Effector memory CD8-positive, alpha-beta T cell (primary cell): Measurements from ENCODE around the gene MINDY1.

ENCODE experiments used
- ATAC-seq: fragments of 150-1000 bp; cut with Tn5 transposase; replicated peaks from 2 replicates; pipeline ENCODE4 v1.10.0; 2021; ENCODE audit warnings: mild to moderate bottlenecking, moderate library complexity
- DNase-seq, 3 experiments: peaks; one replicate each; pipeline ENCODE4 v3.0.0; 2021
- H3K27ac Mint-ChIP-seq, 2 donors: one replicate each; pipeline ENCODE4 v1.8.0; 2022; ENCODE audit warnings: mild to moderate bottlenecking in 2 of 2, mixed read lengths in 2 of 2, moderate library complexity in 2 of 2
- H3K27me3 Mint-ChIP-seq, 2 donors: one replicate each; pipeline ENCODE4 v1.8.0; 2022; ENCODE audit warnings: mixed read lengths in 2 of 2
- H3K36me3 Mint-ChIP-seq: one replicate; pipeline ENCODE4 v1.8.0; 2022; ENCODE audit warnings: mild to moderate bottlenecking, moderate library complexity, mixed read lengths; ENCODE audit not compliant: insufficient read depth
- H3K4me1 Mint-ChIP-seq, 2 donors: one replicate each; pipeline ENCODE4 v1.8.0; 2022; ENCODE audit warnings: low read depth in 2 of 2, mixed read lengths in 2 of 2
- H3K4me3 Mint-ChIP-seq, 2 donors: one replicate each; pipeline ENCODE4 v1.8.0; 2022; ENCODE audit warnings: mild to moderate bottlenecking in 2 of 2, mixed read lengths in 2 of 2, moderate library complexity in 2 of 2
- H3K9me3 Mint-ChIP-seq, 2 donors: one replicate each; pipeline ENCODE4 v1.8.0; 2022; ENCODE audit warnings: mixed read lengths in 2 of 2

The MINDY1 gene

DNA sequence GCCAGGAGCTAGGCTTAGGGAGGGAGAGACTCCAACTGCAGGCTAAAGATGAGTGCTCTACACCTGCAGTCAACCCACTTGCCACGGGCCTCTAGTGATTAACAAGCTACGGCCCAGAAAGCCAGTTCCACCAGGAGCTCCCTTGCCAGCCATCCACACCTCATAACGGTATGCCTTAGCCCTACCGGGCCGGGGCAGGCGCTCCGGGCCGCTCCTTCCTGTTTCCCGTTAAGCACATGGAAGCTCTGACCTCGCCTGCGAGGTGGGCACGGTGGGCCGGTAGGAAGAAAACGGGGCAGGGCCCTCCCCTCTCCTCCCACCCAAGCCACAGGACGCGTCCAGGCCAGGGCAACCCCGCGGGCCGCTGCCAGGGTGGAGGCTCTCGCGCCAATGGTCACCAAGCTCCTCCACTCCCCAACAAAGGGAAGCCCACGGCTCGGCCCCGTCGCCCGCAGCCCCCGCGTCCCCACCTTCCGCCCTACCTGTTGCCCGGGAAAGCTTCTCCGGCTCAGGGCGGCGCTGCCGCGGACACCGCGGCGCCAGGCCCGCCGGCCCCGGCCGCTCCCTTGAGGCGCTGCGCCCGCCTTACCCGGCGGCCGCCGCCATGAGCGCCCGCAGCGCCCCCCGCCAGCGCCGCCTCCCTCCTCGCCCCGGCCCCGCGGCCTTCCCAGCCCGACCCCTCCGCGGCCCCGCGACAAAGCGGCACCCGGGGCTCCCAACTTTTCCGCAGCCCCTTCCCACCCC is 32.7 kb downstream of the MINDY1 start:
- peak; percentile 12 to 40 (median 17) for DNase-seq
- H3K9me3 Mint-ChIP-seq = no peaks in the 10 kb centered on the region
- peak overlapping the region; percentile 92 to 95 for H3K27ac Mint-ChIP-seq
- peak overlapping the region; percentile 85 to 92 for H3K4me3 Mint-ChIP-seq
- H3K27me3 Mint-ChIP-seq = no peaks in the 10 kb centered on the region
- ATAC-seq = peak; percentile 45
- H3K4me1 Mint-ChIP-seq = peaks cover 55 to 56% of the 10 kb centered on the region in 2 donors
- peaks cover 12% of the 10 kb centered on the region for H3K36me3 Mint-ChIP-seq

DNA sequence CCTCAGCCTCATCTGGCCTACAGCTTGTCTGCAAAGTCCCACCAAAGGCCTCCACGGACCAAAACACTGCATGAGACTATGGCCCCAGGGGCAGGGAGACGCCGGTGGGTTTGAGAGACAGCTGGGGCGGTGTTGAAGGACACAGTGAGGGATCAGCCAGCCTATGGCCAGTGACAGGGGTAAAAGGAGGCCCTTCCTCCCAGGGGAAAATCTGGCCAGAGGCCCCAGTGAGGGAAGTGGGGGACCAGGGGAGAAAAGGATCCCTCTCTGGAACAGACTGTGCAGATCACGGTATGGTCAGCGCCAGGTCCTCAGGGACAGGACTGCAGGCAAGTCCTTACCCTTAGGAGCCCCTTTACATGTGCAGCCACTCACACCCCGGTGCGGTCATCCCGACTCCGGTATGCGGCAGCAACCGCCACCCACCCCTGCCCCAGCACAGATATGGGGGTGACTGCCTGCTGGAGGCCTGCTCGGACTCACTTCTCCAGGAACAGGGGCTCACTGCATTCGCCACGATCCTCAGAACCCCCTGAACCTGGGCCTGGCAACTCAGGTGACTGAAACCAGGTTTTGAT is 33.4 kb downstream of the MINDY1 start:
- Mint-ChIP-seq H3K36me3 (peaks cover 10% of the 10 kb centered on the region), H3K27me3 (no peaks in the 10 kb centered on the region), H3K27ac (peak overlapping the region; percentile 92 to 95), H3K4me1 (peaks cover 55 to 57% of the 10 kb centered on the region in 2 donors), H3K4me3 (peak overlapping the region; percentile 85 to 92), H3K9me3 (no peaks in the 10 kb centered on the region)
- ATAC-seq (no peak), DNase-seq (no peak)

DNA sequence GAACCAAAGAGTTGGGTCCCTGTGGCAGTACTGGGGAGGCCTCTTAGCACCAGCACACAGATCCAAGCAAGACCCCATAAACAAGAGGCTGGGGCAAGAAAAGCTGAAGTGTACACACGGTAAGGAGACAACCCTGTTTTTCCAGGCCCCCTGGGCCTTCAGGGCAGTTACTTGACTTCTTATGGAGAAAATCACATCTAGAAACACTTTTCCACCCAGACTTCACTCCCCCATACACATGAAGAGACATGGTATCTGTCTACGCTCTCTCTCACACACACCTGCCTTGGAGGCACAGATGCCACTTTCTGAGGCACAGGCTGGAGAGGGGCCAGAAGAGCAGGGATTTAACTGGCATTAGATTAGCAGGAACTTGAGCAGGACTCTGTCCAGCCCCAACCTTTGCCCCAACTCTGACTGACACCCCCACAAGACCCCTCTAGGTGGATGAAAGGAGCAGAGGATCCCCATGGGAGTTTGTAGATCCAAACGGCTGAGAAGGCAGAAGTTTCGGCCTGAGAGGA is 34.2 kb downstream of the MINDY1 start:
- Mint-ChIP-seq H3K9me3 (no peaks in the 10 kb centered on the region), H3K27me3 (no peaks in the 10 kb centered on the region), H3K4me1 (peaks cover 53 to 58% of the 10 kb centered on the region in 2 donors), H3K36me3 (peaks cover 16% of the 10 kb centered on the region), H3K4me3 (peak overlapping the region; percentile 85 to 92), H3K27ac (peak overlapping the region; percentile 92 to 95)
- DNase-seq (no peak), ATAC-seq (no peak)

DNA sequence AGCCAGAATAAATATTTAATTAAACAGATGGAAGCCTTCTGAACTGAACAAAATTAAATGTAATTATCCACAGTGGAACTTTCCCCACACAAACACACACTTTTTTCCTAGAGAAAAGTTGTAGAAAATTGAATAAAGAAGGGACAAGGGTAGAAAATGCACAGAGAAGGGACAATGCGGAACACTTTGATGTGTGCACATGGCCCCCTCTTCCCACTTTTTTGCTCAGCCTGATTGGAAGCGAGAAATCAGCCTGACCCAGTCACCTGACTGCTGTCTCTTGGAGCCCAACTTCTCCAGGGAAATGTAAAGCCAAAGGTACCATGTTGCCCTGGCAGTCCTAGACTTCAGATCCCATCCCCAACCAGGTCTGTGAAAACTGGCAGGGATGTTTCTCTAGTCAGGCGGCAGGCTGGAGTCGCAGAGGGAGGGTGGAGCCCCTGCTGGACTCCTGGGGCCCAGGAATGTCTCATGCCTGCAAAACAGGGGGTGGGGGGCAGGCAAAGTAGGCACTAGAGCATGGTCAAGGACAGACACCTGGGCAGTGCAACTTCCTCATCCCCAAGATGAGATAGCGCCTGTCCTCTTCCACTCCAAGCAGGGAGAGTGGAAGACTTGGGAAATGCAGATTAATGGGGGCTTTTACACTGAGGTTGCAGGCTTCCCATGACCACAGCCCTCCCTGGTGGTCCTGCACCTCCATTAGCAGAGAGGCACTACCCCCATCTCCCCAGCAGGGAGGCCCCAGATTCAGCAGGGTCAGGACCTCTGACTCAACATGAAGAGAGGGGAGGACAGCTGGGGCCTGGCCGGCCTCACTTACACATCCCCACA is 34.9 kb downstream of the MINDY1 start:
- H3K27ac Mint-ChIP-seq = peak overlapping the region; percentile 92 to 95
- H3K4me1 Mint-ChIP-seq = peaks cover 46 to 51% of the 10 kb centered on the region in 2 donors
- H3K27me3 Mint-ChIP-seq = no peaks in the 10 kb centered on the region
- peak overlapping the region; percentile 85 to 92 for H3K4me3 Mint-ChIP-seq
- DNase-seq (no peak), ATAC-seq (no peak)
- H3K9me3 Mint-ChIP-seq = no peaks in the 10 kb centered on the region
- H3K36me3 Mint-ChIP-seq = peaks cover 22% of the 10 kb centered on the region

DNA sequence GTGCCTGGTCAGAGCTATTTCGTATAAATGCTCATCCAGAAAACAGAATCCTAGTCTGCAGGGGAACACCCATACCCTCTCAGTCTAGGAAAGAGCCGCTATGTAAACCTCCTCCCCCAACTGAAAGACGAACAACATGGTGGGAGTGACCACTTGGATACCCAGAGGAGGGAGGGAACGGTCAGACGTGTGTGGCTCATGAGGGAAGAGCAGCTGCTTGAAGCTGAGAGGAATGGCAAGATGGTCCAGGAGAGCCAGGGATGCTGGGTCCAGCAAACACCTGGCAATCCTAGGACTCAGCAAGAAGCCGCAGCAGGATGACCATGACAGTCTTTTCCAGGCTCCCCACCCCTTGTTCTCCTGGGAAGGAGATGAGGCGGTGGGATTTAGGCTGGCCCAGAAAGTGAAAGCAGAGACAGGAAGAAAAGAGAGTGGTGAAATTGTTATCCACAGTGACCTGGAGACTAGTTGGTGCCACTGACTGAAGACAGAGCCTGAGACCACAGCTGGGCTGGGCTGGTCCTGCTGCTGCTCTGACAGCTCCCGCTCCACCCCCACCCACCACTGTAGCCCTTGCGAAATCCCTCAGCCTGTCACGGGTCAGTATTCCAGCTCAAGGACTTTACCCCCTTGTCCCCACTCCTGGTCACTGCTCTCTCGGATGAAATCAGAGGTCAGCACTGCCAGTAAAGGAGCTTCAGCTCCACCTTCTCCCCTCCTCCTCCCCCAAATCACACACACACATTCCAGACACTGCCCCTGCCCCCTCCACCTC is 35.7 kb downstream of the MINDY1 start:
- DNase-seq (no peak), ATAC-seq (no peak)
- H3K9me3 Mint-ChIP-seq = no peaks in the 10 kb centered on the region
- H3K36me3 Mint-ChIP-seq = peaks cover 27% of the 10 kb centered on the region
- H3K4me1 Mint-ChIP-seq = peaks cover 38 to 44% of the 10 kb centered on the region in 2 donors
- peak overlapping the region; percentile 81 to 95 for H3K27ac Mint-ChIP-seq
- peak overlapping the region; percentile 85 to 92 for H3K4me3 Mint-ChIP-seq
- H3K27me3 Mint-ChIP-seq = no peaks in the 10 kb centered on the region

DNA sequence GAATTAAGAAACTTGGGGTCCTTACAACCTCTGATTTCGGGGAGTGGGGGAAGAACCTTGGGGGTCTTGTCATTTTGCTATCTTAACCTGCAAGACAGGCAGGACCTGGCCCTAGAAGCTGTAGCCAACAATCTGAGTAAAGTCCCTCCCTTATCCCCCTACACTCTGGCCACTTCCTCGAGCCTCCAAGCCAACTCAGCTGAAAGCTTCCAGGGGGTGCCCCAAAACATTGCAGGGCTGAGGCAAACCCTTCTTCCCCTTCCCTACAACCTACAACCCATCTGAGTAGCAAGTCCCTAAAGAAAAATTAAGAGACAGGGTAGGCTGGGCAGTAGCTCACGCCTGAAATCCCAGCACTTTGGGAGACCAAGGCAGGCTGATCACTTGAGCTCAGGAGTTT is 37.1 kb downstream of the MINDY1 start:
- H3K27ac Mint-ChIP-seq = peak overlapping the region; percentile 81 to 95
- H3K36me3 Mint-ChIP-seq = peaks cover 27% of the 10 kb centered on the region
- no peak overlapping the region for H3K4me3 Mint-ChIP-seq
- no peak for ATAC-seq
- H3K9me3 Mint-ChIP-seq = no peaks in the 10 kb centered on the region
- H3K4me1 Mint-ChIP-seq = peaks cover 38 to 43% of the 10 kb centered on the region in 2 donors
- H3K27me3 Mint-ChIP-seq = no peaks in the 10 kb centered on the region
- DNase-seq = no peak

DNA sequence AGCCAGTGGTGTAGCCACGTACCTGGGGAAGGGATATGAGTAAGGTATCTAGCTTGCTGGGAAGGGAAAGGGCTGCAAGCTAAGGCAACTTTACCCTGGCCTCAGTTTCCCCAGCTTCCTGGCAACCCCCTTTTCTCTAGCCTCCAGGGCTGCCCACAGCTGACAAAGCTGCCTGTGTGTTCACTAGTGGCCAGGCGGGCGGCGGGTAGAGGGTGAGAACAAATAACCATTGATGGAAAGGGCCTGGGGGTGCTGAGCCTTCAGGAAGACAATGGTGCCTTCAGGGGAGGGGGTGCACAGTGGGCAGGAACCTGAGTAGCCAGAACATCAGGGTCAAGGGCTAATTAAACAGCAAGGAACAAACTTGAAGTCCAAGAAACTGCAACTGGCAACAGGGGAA is 38.2 kb downstream of the MINDY1 start:
- Mint-ChIP-seq H3K36me3 (peaks cover 35% of the 10 kb centered on the region), H3K4me1 (peaks cover 35 to 40% of the 10 kb centered on the region in 2 donors), H3K4me3 (no peak overlapping the region), H3K9me3 (no peaks in the 10 kb centered on the region), H3K27me3 (no peaks in the 10 kb centered on the region), H3K27ac (peak overlapping the region in 1 of 2 donors; percentile 83)
- ATAC-seq (no peak), DNase-seq (no peak)

DNA sequence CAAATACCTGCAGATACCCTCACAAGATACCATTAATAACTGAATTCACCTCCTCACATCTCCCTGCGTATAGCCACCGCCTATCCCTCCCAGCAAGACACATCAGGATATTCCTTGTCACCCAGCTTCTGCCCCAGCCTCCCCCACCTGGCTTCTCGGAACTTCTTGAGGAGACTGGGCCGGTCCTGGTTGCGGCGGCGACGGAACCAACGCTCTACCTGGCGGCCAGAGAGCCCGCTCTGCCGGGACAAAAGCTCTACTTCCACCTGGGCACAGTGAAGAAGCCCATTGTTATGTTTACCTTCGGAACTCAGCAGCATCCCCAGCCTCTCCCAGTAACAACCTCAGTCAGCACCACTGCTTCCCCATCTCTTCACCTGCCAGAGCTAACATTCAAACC is 38.8 kb downstream of the MINDY1 start:
- Mint-ChIP-seq H3K4me3 (no peak overlapping the region), H3K27ac (peak overlapping the region in 1 of 2 donors; percentile 83)

DNA sequence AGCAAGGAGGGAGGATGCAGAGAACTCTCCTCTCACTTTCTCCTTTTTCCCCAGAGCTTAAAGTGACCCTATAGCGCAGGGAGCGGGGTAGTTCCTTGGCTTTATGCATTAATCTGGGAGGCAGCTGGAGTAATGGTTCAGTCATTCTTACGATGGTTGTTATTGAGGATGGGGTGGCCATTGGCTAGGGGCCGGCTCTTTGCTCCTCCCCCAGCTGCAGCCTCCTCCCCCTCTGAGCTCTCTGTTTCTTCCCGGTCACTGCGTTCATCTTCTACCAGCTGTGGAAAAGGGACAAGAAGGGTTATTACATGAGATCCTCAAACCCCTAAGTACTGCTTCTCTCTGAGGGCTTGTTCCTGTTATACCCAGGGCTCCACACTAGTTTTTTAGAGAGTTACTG is 40.7 kb downstream of the MINDY1 start:
- peaks cover 54% of the 10 kb centered on the region for H3K36me3 Mint-ChIP-seq
- DNase-seq (no peak), ATAC-seq (no peak)
- H3K27me3 Mint-ChIP-seq = no peaks in the 10 kb centered on the region
- peaks cover 10 to 16% of the 10 kb centered on the region in 2 donors for H3K4me1 Mint-ChIP-seq
- H3K27ac Mint-ChIP-seq = no peak overlapping the region
- no peak overlapping the region for H3K4me3 Mint-ChIP-seq
- no peaks in the 10 kb centered on the region for H3K9me3 Mint-ChIP-seq

More for the DNA sequence above, 38.8 kb downstream of the MINDY1 start:
- peaks cover 40% of the 10 kb centered on the region for H3K36me3 Mint-ChIP-seq
- H3K9me3 Mint-ChIP-seq = no peaks in the 10 kb centered on the region
- H3K4me1 Mint-ChIP-seq = peaks cover 30 to 35% of the 10 kb centered on the region in 2 donors
- no peaks in the 10 kb centered on the region for H3K27me3 Mint-ChIP-seq
- DNase-seq (no peak), ATAC-seq (no peak)

DNA sequence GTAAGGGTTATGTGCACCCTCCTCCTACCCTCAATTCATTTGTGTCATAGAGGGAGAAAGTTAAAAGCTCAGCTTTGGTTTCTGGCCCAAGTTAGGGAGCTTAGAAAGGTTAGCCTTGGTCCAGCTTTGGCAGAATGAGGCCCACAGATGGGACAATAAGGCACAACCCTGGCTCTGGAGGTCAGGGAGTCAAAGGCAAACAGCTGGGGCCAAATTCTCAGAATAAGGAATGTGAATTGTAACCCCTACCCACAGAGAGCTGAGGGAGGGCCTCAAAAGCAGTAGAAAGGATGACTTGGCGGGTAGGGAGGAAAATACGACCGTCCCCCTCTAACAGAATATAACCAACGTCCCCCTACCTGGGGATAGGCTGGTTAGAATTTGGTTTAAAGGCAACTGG is 41.1 kb downstream of the MINDY1 start:
- H3K4me1 Mint-ChIP-seq = peaks cover 6 to 12% of the 10 kb centered on the region in 2 donors
- H3K9me3 Mint-ChIP-seq = no peaks in the 10 kb centered on the region
- ATAC-seq = no peak
- DNase-seq = no peak
- H3K27me3 Mint-ChIP-seq = no peaks in the 10 kb centered on the region
- H3K27ac Mint-ChIP-seq = no peak overlapping the region
- no peak overlapping the region for H3K4me3 Mint-ChIP-seq
- H3K36me3 Mint-ChIP-seq = peaks cover 57% of the 10 kb centered on the region

DNA sequence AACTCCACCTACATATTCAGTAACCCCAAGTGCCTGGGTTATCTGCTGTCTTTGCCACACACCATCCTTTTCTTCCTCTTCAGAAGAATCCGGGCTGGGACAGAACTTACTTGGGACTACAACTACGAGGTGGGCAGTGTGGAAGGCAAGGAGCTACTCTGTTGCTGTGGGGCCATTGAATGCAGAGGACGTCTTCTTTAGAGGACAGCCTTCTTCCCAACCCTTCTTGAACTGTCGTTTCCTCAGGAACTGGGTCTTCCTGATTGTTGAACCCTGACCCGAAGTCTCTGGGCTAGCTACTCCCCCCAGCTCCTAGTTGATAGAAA is 42.6 kb downstream of the MINDY1 start:
- no peaks in the 10 kb centered on the region for H3K9me3 Mint-ChIP-seq
- DNase-seq = no peak
- peaks cover 72% of the 10 kb centered on the region for H3K36me3 Mint-ChIP-seq
- no peak for ATAC-seq
- H3K4me1 Mint-ChIP-seq = peaks cover 0 to 7% of the 10 kb centered on the region in 2 donors
- H3K4me3 Mint-ChIP-seq = no peak overlapping the region
- H3K27me3 Mint-ChIP-seq = no peaks in the 10 kb centered on the region
- peak overlapping the region; percentile 49 to 59 for H3K27ac Mint-ChIP-seq

DNA sequence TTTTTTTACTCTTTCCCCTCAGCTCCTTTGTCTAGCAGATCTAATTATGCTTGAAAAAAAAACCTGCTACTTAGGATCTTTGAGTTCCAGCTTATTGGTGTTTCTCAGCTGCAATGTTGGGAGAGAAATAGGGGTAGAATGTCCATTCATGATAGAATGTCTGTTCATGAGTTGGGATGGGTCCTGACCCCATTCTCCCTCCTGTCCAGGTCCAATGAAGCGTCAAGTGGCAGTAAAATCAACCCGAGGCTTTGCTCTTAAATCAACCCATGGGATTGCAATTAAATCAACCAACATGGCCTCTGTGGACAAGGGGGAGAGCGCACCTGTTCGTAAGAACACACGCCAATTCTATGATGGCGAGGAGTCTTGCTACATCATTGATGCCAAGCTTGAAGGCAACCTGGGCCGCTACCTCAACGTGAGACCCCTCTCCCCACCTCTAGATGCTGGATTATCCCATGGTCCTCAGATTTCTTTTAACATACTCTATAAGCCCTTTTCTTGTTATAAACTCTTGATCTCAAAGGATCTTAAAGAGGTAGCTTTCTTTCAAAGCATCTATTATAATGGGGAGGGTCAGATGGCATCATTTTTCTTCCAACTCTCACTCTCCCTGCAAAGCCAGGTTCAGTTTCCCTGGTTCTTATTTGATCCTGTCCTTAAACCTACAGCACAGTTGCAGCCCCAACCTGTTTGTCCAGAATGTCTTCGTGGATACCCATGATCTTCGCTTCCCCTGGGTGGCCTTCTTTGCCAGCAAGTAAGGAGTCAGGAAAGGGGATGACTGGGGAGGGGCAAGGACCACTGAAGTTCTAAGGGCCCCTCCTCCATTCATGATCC is 43.2 kb downstream of the MINDY1 start:
- peaks cover 0 to 3% of the 10 kb centered on the region in 2 donors for H3K4me1 Mint-ChIP-seq
- H3K9me3 Mint-ChIP-seq = no peaks in the 10 kb centered on the region
- peaks cover 75% of the 10 kb centered on the region for H3K36me3 Mint-ChIP-seq
- DNase-seq = no peak
- H3K27ac Mint-ChIP-seq = peak overlapping the region; percentile 49 to 59
- no peaks in the 10 kb centered on the region for H3K27me3 Mint-ChIP-seq
- no peak for ATAC-seq
- H3K4me3 Mint-ChIP-seq = no peak overlapping the region
